ENCODE measurements around the gene WNT8B.
A peak's percentile ranks its signal among the peaks of the same experiment; 100 is the strongest.

The WNT8B gene

DNA sequence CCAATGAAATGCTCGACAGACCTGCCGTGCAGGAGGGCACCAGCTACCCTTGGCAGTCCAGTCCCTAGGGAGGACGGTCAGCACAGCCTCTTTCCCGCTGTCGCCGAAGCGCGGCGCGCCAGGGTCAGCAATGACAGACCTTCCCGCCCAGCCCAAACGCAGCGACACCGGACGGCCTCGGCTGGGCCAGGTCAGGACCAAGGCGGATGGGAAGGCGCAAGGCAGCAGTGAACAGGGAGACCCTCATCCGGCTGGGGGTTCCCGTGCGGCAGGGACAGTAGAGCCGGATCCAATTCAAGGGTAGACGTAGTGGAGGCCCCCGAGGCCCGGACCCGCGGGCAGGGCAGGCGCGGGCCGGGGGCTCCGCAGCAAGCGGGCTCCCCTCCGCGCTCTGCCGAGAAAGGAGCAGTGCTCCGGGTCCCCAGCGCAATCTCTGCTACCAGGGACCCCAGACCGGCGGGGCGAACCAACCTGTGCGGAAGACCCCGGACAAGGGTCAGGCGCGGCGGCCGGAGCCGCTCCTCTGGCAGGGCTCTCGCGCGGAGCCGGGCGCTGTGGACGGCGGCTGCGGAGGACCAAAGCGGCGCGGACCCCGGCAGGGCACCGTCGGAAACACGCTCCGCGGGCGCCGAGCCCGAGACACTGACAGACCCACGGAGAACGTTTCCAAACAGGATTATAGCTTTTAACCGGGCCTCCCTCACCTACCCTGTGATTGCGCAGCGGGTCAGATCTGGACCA is 56.7 kb downstream of the WNT8B start, which contains the start of gene SEC31B:
Gene SEC31B (minus strand): TSS at position 551 of the 741 bp plus-strand sequence. CDS start 2,909 bp downstream, outside the sequence.
- peak; percentile 77 for DNase-seq (ENCODE audit: low spot score)

DNA sequence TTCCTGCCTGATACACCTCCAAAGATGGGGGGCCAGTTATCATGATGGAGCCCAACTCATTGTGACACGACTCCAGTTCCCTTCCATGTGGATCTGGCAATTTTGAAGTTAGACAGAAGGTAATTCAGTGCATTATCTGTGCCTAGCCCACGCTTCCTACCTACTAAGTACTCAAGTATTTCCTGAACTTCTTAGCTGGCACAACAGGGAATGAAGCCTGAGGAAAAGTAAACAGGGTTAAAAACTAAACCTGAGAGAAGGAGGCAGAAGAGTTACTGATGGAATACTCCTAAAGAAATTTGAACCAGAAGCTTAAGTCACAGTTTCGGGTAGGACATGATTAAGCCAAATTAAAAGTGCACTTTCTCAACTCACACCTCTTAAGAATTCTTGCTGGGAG is 58.0 kb downstream of the WNT8B start:
- no peak for DNase-seq (ENCODE audit: low spot score)

DNA sequence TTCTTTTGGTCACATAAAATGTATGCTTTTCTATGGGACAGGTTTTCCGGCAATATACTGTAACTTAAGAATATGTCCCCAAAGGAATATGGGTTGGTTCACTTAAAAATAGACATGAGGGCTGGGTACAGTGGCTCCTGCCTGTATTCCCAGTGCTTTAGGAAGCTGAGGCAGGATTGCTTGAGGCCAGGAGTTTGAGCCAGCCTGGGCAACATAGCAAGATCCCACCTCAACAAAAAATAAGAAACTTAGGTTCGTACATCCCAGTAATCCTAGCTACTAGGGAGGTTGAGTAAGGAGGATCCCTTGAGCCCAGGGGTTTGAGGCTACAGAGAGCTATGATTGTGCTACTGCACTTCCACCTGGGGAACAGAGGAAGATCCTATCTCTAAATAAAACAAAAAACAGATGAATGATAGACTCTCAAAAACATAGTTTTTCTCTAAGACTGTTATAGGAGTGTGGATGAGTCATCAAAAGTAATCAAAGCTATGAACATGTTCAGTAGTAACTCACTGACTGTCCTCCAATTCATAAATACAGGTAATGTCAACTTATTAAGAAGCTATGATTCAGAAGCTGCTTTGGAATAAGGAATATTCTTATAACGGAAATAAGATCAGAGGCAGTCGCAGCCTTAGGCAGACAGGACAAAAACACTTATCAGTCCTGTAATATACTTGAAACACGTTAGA is 59.4 kb downstream of the WNT8B start:
- no peak for DNase-seq (ENCODE audit: low spot score)

DNA sequence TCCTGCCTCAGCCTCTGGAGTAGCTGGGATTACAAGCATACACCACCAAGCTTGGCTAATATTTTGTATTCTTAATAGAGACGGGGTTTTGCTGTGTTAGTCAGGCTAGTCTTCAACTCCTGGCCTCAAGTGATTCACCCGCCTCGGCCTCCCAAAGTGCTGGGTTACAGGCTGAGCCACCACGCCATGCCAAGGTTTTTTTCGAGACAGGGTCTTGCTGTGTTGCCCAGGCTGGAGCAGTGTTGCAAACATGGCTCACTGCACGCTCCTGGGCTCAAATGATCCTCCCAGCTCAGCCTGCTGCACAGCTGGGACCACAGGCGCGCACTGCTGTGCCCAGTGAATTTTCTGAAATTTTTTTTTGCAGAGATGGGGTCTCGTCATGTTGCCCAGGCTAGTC is 60.1 kb downstream of the WNT8B start:
- no peak for DNase-seq (ENCODE audit: low spot score)

DNA sequence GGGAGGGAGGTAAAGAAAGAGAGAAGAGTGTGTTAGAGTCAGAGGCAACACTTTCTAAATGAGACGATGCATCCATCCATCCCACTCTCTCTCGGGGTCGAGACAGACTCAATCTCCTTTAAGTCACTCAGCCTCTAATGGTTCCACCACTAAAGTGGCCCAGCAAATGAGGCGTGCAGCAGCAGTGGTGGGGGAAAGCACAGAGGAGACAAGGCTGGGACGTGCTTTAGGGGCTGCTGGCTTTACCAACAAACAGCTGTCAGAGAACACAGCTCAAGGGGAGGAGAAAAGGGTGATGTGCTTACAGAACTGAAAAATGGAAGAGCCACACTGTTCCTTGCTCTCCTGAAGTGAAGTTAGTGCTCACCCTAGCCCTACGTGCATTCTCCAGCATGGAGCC is 61.4 kb downstream of the WNT8B start:
- no peak for DNase-seq (ENCODE audit: low spot score)

DNA sequence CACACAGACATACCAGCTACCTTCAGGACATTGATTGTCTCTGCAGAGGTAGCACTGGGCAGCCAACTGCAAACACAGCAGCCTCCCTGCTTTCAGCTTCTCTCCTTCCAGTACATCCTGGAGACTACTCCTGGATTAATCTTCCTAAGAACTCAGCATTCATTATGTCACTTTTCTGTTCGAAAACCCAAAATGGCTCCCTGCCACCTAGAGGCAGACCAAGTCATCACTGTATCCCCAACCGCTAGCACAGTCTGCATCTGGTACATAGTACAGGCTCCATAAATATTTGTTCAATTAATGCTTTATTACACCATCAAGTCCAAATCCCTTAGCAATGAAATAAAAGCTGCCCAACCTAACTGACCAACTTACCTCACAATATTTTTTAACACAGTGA is 61.8 kb downstream of the WNT8B start:
- DNase-seq (ENCODE audit: low spot score): no peak

DNA sequence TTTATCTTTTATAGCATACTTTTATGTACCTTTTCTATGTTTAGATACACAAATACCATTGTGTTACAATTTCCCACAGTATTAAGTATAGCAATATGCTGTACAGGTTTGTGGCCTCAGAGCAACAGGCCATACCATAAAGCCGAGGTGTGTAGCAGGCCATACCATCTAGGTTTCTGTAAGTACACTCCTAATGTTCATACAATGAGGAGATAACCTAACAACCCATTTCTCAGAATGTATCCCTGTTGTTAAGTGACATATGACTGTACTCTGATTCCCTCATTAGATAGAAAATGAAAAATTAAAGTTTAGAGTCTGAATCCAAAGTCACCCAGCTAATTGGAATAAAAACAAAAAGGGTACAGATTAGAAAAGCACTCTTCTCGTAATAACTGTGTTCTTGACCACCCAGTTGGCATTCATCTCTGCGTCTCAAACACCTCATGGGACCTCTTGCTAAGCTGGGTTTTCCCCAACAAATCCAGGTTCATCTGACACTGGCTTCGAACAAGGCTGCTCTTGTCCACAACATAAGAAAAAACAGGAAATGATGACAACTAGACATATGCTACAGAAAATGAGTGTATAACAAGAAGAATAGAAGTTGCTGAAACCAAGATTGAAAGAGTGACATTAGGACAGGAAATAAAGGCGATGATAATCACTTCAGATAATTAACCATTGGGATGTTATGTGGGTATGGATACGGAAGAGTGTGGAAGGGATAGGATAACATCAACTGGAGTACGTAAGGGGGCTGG is 65.5 kb downstream of the WNT8B start:
- no peak for DNase-seq (ENCODE audit: low spot score)

DNA sequence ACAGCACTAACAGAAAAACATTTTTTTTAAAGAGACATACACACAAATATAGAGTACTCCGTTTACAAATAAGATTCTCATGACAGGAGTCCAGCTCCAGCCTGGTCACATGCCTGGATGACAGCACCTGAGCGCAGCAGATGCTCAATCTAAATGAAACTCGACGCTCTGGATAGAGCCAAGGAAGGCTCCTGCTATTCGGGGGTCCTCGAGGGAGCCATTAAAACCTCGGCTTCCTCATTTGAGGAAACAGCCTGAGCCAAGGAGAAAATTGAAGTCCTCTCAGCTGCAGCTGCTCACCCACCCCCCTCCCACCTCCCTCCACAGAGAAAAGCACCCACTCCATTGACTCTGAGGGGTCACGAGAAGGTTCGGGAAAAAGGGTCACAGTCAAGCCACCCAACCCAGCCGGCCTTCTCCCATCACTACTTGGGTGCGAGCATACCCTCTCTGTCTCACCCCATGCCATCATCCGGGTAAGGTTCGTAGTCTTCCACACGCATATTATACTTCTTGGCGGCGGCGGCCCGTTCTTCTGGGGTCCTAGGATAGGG is 66.2 kb downstream of the WNT8B start:
- no peak for DNase-seq (ENCODE audit: low spot score)

DNA sequence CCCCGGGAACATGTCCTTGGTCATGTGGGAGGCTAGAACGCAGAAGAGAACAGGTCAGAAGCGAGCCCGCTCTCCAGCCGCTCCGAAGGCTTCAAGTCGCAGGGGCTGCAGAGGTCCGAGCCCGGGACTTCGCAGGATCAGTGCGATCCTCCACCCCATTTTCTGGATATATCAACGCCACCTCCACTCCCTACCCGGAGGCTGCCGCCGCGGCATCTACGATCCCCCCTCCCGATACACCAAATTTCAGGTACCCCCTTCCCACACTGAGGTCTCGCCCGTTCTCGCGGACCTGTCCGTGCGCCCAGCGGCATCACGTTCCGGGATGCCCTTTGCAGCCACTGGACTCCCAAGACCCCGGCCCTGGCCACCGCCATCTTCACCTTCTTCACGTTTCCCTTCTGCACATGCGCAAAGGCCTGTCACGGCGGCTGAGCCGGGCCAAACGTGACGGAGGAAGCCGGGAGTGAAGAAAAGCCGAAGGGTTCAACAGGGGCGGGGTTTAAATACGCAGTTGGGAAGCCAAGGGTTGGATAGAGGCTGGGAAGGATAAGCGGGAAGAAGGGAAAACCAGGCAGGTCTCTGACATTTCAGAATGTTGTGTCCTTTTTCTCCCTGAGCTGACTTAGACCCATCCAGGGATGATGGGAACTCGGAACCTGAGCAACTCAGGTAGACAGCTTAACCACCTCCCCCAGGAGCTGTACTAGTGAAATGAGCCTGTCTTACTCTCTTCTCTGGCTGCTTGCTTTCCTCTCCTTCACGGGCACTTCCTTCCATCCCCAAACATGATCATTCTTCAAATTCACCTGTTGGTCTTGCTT is 66.9 kb downstream of the WNT8B start, which contains the start of gene NDUFB8:
Gene NDUFB8 (minus strand): TSS at position 397 of the 824 bp plus-strand sequence. CDS start 20 bp downstream, at position 377.
- DNase-seq (ENCODE audit: low spot score): peak; percentile 95

DNA sequence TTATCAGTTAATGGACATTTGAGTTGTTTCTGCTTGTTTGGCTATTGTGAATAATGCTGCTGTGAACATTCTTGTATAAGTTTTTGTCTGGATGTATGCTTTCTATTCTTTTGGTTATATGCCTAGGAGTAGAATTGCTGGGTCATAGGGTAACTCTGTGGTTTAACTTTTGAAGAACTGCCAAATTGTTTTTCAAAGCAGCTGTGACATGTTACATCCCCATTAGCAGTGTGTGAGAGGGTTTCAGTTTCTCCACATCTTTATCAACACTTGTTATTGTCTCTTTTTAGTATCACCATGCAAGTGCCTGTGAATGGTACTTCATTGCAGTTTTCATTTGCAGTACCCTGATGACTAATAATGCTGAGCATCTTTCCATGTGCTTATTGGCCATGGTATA is 69.0 kb downstream of the WNT8B start:
- no peak for DNase-seq (ENCODE audit: low spot score)

Measured in iPS-NIHi11 (cell line).